OCI-LY3 (cell line): ENCODE measurements around the gene TBC1D4.
A peak's percentile ranks its signal among the peaks of the same experiment; 100 is the strongest.

ENCODE experiments used
- H2AFZ ChIP-seq: fragments of 200-600, 300-600 bp; shearing (Covaris generic); 2 replicates; pipeline ENCODE4 v1.6.0; 2014; ENCODE audit warnings: antibody characterized with exemption, low read depth, low read length
- H3K27ac ChIP-seq: fragments of 200-600, 300-600 bp; sonication (generic); 2 replicates; pipeline ENCODE4 v1.5.1; 2014; ENCODE audit warnings: mild to moderate bottlenecking, low read length, moderate library complexity, mixed read lengths
- H3K27me3 ChIP-seq: fragments of 200-600, 300-600 bp; sonication (generic); 2 replicates; pipeline ENCODE4 v1.6.1; 2014; ENCODE audit warnings: low read depth, low read length, mixed read lengths
- H3K36me3 ChIP-seq: fragments of 200-600, 300-600 bp; sonication (generic); replicated peaks from 2 replicates; pipeline ENCODE3; 2014; ENCODE audit warnings: low read depth, low read length, mixed read lengths
- H3K4me1 ChIP-seq: fragments of 300-600, 200-600 bp; sonication (generic); 2 replicates; pipeline ENCODE4 v1.6.1; 2014; ENCODE audit warnings: low read length, mixed read lengths
- H3K4me2 ChIP-seq: fragments of 200-600, 300-600 bp; sonication (generic); 2 replicates; pipeline ENCODE4 v1.6.1; 2014; ENCODE audit warnings: low read length, mixed read lengths
- H3K4me3 ChIP-seq: fragments of 300-600, 200-600 bp; sonication (generic); 2 replicates; pipeline ENCODE4 v1.5.1; 2014; ENCODE audit warnings: antibody characterized with exemption, mild to moderate bottlenecking, low read length, moderate library complexity
- H3K79me2 ChIP-seq: fragments of 300-600, 200-600 bp; shearing (Covaris generic); 2 replicates; pipeline ENCODE4 v1.6.1; 2014; ENCODE audit warnings: mild to moderate bottlenecking, low read length, mixed read lengths
- H3K9ac ChIP-seq: fragments of 300-600, 200-600 bp; shearing (Covaris generic); 2 replicates; pipeline ENCODE4 v1.6.0; 2014; ENCODE audit warnings: mild to moderate bottlenecking, low read length, moderate library complexity
- H3K9me3 ChIP-seq: fragments of 200-600, 300-600 bp; shearing (Covaris generic); 2 replicates; pipeline ENCODE4 v1.6.1; 2014; ENCODE audit warnings: low read length, mixed read lengths; ENCODE audit not compliant: insufficient read depth
- H4K20me1 ChIP-seq: fragments of 200-600, 300-600 bp; sonication (generic); 2 replicates; pipeline ENCODE4 v1.6.1; 2016; ENCODE audit warnings: low read length, mixed read lengths; ENCODE audit not compliant: insufficient read depth
- CTCF ChIP-seq: fragments of 200-600, 300-600 bp; sonication (generic); IDR thresholded peaks from 2 replicates; pipeline ENCODE4 v1.5.1; 2014; ENCODE audit warnings: antibody characterized with exemption, low read length, low read depth
- EZH2phosphoT487 ChIP-seq: fragments of 200-600 bp; shearing (Covaris generic); IDR thresholded peaks from 2 replicates; pipeline ENCODE4 v1.6.1; 2018; ENCODE audit warnings: antibody characterized with exemption, mixed run types, low read depth

TBC1D4 gene

GRCh38 chr13:75329723-75330122, 152.2 kb downstream of the TBC1D4 start:
- peaks cover 36% of the 10 kb centered on the region for H3K4me1 ChIP-seq
- no peak overlapping the region for H3K4me2 ChIP-seq
- no peaks in the 10 kb centered on the region for H3K27me3 ChIP-seq
- no peaks in the 10 kb centered on the region for H4K20me1 ChIP-seq
- H3K36me3 ChIP-seq = no peaks in the 10 kb centered on the region
- no peak overlapping the region for H2AFZ ChIP-seq
- H3K4me3 ChIP-seq = no peak overlapping the region
- TF ChIP-seq EZH2phosphoT487 = no peak
- no peak for TF ChIP-seq CTCF
- no peaks in the 10 kb centered on the region for H3K79me2 ChIP-seq
- H3K9me3 ChIP-seq = no peaks in the 10 kb centered on the region
- H3K27ac ChIP-seq = no peak overlapping the region
- no peak overlapping the region for H3K9ac ChIP-seq

GRCh38 chr13:75329097-75329496, 152.9 kb downstream of the TBC1D4 start:
- H3K36me3 ChIP-seq = no peaks in the 10 kb centered on the region
- TF ChIP-seq CTCF (no peak), EZH2phosphoT487 (no peak)
- H3K79me2 ChIP-seq = no peaks in the 10 kb centered on the region
- no peak overlapping the region for H3K9ac ChIP-seq
- H4K20me1 ChIP-seq = no peaks in the 10 kb centered on the region
- no peak overlapping the region for H3K4me2 ChIP-seq
- no peak overlapping the region for H3K4me3 ChIP-seq
- H2AFZ ChIP-seq = no peak overlapping the region
- H3K9me3 ChIP-seq = no peaks in the 10 kb centered on the region
- no peaks in the 10 kb centered on the region for H3K27me3 ChIP-seq
- peaks cover 42% of the 10 kb centered on the region for H3K4me1 ChIP-seq
- H3K27ac ChIP-seq = no peak overlapping the region

GRCh38 chr13:75327135-75327510, 154.8 kb downstream of the TBC1D4 start:
- no peaks in the 10 kb centered on the region for H3K9me3 ChIP-seq
- H3K9ac ChIP-seq = peak overlapping the region; percentile 75
- no peaks in the 10 kb centered on the region for H3K27me3 ChIP-seq
- TF ChIP-seq CTCF (no peak), EZH2phosphoT487 (no peak)
- H3K4me3 ChIP-seq = peak overlapping the region; percentile 81
- peak overlapping the region; percentile 98 for H3K4me2 ChIP-seq
- H3K36me3 ChIP-seq = peaks cover 5% of the 10 kb centered on the region
- peaks cover 41% of the 10 kb centered on the region for H3K4me1 ChIP-seq
- no peaks in the 10 kb centered on the region for H4K20me1 ChIP-seq
- H3K27ac ChIP-seq = peak overlapping the region; percentile 53
- peak overlapping the region; percentile 95 for H2AFZ ChIP-seq
- H3K79me2 ChIP-seq = no peaks in the 10 kb centered on the region

GRCh38 chr13:75326173-75327134, 155.5 kb downstream of the TBC1D4 start:
- peak overlapping the region; percentile 81 for H3K4me3 ChIP-seq
- H2AFZ ChIP-seq = peak overlapping the region; percentile 95
- no peaks in the 10 kb centered on the region for H4K20me1 ChIP-seq
- H3K79me2 ChIP-seq = no peaks in the 10 kb centered on the region
- H3K27me3 ChIP-seq = no peaks in the 10 kb centered on the region
- peaks cover 39% of the 10 kb centered on the region for H3K4me1 ChIP-seq
- peak overlapping the region; percentile 75 for H3K9ac ChIP-seq
- no peak for TF ChIP-seq EZH2phosphoT487
- TF ChIP-seq CTCF = no peak
- peak overlapping the region; percentile 53 for H3K27ac ChIP-seq
- H3K36me3 ChIP-seq = peaks cover 9% of the 10 kb centered on the region
- no peaks in the 10 kb centered on the region for H3K9me3 ChIP-seq
- peak overlapping the region; percentile 98 for H3K4me2 ChIP-seq
